ENCODE measurements around the gene CPN2. TPM values are rescaled to one million over a fixed set of nuclear protein-coding genes. Genes with fewer than 3 reads are reported as not detected.

The CPN2 gene
- total and polyA plus RNA-seq, 2 of the 13 experiments (the other 11 are each of a cell fraction or from before 2014, with no cell fraction given): 26.7 to 27.7 TPM

DNA sequence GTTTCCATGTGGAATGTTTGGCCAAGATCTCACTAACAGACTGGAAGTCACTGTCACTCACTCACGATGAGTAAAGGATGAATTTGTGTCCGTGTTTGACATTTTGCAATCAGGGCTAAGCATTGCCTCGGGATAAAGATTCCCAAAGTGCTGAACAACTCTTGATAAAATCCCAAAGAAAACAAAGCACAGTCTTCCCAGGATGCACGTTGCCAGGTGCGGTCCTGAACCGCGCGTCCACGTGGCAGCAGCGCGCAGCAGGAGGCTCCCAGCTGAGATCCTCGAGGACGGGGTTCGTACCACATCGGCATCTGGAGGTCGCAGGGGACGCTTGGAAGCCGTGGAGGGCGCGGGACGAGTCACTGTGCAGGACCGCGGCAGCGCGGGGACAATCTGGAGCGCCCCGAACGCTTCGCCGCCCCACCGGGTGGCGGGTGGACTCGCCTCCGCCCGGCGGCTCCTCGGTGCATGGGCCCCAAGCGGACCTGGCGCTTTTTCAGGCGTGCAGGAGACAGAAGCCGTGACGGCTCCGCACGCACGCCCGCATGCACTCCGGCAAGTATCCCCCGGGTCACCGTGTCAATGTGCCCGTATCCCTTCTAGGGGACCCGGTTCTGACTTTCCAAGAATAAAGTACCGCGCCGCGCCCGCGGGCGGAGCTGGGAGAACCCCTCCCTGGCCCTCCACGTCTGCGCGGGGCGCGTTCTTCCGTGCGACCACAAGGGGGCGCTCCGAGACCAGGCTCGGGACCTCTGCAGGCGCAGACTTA lies 17.7 kb downstream of the CPN2 start (continued):
- TF ChIP-seq, protein P1, sequence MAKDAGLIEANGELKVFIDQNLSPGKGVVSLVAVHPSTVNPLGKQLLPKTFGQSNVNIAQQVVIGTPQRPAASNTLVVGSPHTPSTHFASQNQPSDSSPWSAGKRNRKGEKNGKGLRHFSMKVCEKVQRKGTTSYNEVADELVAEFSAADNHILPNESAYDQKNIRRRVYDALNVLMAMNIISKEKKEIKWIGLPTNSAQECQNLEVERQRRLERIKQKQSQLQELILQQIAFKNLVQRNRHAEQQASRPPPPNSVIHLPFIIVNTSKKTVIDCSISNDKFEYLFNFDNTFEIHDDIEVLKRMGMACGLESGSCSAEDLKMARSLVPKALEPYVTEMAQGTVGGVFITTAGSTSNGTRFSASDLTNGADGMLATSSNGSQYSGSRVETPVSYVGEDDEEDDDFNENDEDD (CRISPR knock-in tag; IDR thresholded peaks at IDR 0.05; ENCODE audit: borderline replicate concordance): peak; percentile 96
- TF ChIP-seq RARG (CRISPR knock-in tag; IDR thresholded peaks at IDR 0.05; ENCODE audit: low read depth): no peak
- TF ChIP-seq, protein P2, sequence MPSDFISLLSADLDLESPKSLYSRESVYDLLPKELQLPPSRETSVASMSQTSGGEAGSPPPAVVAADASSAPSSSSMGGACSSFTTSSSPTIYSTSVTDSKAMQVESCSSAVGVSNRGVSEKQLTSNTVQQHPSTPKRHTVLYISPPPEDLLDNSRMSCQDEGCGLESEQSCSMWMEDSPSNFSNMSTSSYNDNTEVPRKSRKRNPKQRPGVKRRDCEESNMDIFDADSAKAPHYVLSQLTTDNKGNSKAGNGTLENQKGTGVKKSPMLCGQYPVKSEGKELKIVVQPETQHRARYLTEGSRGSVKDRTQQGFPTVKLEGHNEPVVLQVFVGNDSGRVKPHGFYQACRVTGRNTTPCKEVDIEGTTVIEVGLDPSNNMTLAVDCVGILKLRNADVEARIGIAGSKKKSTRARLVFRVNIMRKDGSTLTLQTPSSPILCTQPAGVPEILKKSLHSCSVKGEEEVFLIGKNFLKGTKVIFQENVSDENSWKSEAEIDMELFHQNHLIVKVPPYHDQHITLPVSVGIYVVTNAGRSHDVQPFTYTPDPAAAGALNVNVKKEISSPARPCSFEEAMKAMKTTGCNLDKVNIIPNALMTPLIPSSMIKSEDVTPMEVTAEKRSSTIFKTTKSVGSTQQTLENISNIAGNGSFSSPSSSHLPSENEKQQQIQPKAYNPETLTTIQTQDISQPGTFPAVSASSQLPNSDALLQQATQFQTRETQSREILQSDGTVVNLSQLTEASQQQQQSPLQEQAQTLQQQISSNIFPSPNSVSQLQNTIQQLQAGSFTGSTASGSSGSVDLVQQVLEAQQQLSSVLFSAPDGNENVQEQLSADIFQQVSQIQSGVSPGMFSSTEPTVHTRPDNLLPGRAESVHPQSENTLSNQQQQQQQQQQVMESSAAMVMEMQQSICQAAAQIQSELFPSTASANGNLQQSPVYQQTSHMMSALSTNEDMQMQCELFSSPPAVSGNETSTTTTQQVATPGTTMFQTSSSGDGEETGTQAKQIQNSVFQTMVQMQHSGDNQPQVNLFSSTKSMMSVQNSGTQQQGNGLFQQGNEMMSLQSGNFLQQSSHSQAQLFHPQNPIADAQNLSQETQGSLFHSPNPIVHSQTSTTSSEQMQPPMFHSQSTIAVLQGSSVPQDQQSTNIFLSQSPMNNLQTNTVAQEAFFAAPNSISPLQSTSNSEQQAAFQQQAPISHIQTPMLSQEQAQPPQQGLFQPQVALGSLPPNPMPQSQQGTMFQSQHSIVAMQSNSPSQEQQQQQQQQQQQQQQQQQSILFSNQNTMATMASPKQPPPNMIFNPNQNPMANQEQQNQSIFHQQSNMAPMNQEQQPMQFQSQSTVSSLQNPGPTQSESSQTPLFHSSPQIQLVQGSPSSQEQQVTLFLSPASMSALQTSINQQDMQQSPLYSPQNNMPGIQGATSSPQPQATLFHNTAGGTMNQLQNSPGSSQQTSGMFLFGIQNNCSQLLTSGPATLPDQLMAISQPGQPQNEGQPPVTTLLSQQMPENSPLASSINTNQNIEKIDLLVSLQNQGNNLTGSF (CRISPR knock-in tag; IDR thresholded peaks at IDR 0.05): peak; percentile 94
- no peak for TF ChIP-seq ZNF644 (CRISPR knock-in tag; IDR thresholded peaks at IDR 0.05; ENCODE audit: low read depth)
- TF ChIP-seq MEIS2 (CRISPR knock-in tag; IDR thresholded peaks at IDR 0.05): peak; percentile 19; the same call in 1 of the 2 replicates
- peak; percentile 82 for TF ChIP-seq GFI1 (CRISPR knock-in tag; IDR thresholded peaks at IDR 0.05; ENCODE audit: borderline replicate concordance)
- TF ChIP-seq ZNF230 (CRISPR knock-in tag; IDR thresholded peaks at IDR 0.05): peak; percentile 98
- TF ChIP-seq SP140L (CRISPR knock-in tag; IDR thresholded peaks at IDR 0.05; ENCODE audit: borderline replicate concordance): no peak
- TF ChIP-seq ZNF317 (CRISPR knock-in tag; IDR thresholded peaks at IDR 0.05): peak; percentile 71
- no peak for TF ChIP-seq SNRNP70 (IDR thresholded peaks at IDR 0.05; ENCODE audit: low read depth, low read length)
- TF ChIP-seq, protein P3, sequence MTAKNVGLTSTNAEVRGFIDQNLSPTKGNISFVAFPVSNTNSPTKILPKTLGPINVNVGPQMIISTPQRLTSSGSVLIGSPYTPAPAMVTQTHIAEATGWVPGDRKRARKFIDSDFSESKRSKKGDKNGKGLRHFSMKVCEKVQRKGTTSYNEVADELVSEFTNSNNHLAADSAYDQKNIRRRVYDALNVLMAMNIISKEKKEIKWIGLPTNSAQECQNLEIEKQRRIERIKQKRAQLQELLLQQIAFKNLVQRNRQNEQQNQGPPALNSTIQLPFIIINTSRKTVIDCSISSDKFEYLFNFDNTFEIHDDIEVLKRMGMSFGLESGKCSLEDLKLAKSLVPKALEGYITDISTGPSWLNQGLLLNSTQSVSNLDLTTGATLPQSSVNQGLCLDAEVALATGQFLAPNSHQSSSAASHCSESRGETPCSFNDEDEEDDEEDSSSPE (CRISPR knock-in tag; IDR thresholded peaks at IDR 0.05): peak; percentile 87
- TF ChIP-seq PRPF4 (IDR thresholded peaks at IDR 0.05; ENCODE audit: low read depth, low read length, poor library complexity, severe bottlenecking): no peak
- TF ChIP-seq RELA (CRISPR knock-in tag; IDR thresholded peaks at IDR 0.05): no peak
- TF ChIP-seq, protein P4, sequence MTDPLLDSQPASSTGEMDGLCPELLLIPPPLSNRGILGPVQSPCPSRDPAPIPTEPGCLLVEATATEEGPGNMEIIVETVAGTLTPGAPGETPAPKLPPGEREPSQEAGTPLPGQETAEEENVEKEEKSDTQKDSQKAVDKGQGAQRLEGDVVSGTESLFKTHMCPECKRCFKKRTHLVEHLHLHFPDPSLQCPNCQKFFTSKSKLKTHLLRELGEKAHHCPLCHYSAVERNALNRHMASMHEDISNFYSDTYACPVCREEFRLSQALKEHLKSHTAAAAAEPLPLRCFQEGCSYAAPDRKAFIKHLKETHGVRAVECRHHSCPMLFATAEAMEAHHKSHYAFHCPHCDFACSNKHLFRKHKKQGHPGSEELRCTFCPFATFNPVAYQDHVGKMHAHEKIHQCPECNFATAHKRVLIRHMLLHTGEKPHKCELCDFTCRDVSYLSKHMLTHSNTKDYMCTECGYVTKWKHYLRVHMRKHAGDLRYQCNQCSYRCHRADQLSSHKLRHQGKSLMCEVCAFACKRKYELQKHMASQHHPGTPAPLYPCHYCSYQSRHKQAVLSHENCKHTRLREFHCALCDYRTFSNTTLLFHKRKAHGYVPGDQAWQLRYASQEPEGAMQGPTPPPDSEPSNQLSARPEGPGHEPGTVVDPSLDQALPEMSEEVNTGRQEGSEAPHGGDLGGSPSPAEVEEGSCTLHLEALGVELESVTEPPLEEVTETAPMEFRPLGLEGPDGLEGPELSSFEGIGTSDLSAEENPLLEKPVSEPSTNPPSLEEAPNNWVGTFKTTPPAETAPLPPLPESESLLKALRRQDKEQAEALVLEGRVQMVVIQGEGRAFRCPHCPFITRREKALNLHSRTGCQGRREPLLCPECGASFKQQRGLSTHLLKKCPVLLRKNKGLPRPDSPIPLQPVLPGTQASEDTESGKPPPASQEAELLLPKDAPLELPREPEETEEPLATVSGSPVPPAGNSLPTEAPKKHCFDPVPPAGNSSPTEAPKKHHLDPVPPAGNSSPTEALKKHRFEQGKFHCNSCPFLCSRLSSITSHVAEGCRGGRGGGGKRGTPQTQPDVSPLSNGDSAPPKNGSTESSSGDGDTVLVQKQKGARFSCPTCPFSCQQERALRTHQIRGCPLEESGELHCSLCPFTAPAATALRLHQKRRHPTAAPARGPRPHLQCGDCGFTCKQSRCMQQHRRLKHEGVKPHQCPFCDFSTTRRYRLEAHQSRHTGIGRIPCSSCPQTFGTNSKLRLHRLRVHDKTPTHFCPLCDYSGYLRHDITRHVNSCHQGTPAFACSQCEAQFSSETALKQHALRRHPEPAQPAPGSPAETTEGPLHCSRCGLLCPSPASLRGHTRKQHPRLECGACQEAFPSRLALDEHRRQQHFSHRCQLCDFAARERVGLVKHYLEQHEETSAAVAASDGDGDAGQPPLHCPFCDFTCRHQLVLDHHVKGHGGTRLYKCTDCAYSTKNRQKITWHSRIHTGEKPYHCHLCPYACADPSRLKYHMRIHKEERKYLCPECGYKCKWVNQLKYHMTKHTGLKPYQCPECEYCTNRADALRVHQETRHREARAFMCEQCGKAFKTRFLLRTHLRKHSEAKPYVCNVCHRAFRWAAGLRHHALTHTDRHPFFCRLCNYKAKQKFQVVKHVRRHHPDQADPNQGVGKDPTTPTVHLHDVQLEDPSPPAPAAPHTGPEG (CRISPR knock-in tag; IDR thresholded peaks at IDR 0.05): peak; percentile 86; the same call in 1 of the 2 replicates
- no peak for TF ChIP-seq JUN (CRISPR knock-in tag; IDR thresholded peaks at IDR 0.05)
